Fibroblast of peridontal ligament (primary cell): ENCODE measurements around the gene FCRL5.
"Not testable (repeated sequence)": the region's sequence is repeated elsewhere in the genome, so short reads cannot be mapped to it uniquely, and the experiment has no call there.

ENCODE experiments used
- DNase-seq: peaks from one replicate; pipeline ENCODE4 v3.0.0-alpha.2; 2010; ENCODE audit errors: extremely low read depth

FCRL5 gene

GRCh38 chr1:157487504-157487903 is 64.8 kb downstream of the FCRL5 start:
- DNase-seq = no peak

- DNase-seq = no peak
Observed at GRCh38 chr1:157487096-157487495, 65.2 kb downstream of the FCRL5 start.

- DNase-seq = not testable (repeated sequence)
Observed at GRCh38 chr1:157486400-157486799, 65.9 kb downstream of the FCRL5 start.

- no peak for DNase-seq
Observed at GRCh38 chr1:157485793-157486192, 66.5 kb downstream of the FCRL5 start.

- DNase-seq = no peak
Observed at GRCh38 chr1:157484573-157484972, 67.7 kb downstream of the FCRL5 start.

- no peak for DNase-seq
Observed at GRCh38 chr1:157483635-157484034, 68.7 kb downstream of the FCRL5 start.

- no peak for DNase-seq
Observed at GRCh38 chr1:157482717-157483116, 69.6 kb downstream of the FCRL5 start.

- no peak for DNase-seq
Observed at GRCh38 chr1:157482174-157482573, 70.1 kb downstream of the FCRL5 start.

GRCh38 chr1:157478030-157478429 is 74.3 kb downstream of the FCRL5 start:
- no peak for DNase-seq

GRCh38 chr1:157477419-157477818 is 74.9 kb downstream of the FCRL5 start:
- DNase-seq = no peak

GRCh38 chr1:157472959-157473358 is 79.4 kb downstream of the FCRL5 start:
- no peak for DNase-seq

- DNase-seq = no peak
Observed at GRCh38 chr1:157472056-157472701, 80.1 kb downstream of the FCRL5 start.

- DNase-seq = no peak
Observed at GRCh38 chr1:157471531-157471930, 80.8 kb downstream of the FCRL5 start.

GRCh38 chr1:157469752-157470675 is 82.3 kb downstream of the FCRL5 start:
- DNase-seq = no peak

- no peak for DNase-seq
Observed at GRCh38 chr1:157469300-157469699, 83.0 kb downstream of the FCRL5 start.

GRCh38 chr1:157466011-157466410 is 86.3 kb downstream of the FCRL5 start:
- DNase-seq = no peak
